Activated CD4-positive, alpha-beta T cell treated with anti-CD3 and anti-CD28 coated beads for 1 hour (primary cell): Measurements from ENCODE around the gene ZSCAN30.
"Not testable (repeated sequence)": the region's sequence is repeated elsewhere in the genome, so short reads cannot be mapped to it uniquely, and the experiment has no call there.

Experiments
- DNase-seq: peaks from one replicate; pipeline ENCODE4 v3.0.0-alpha.2; 2020

ZSCAN30 gene

GRCh38 chr18:35227254-35227653 lies 62.8 kb downstream of the ZSCAN30 start:
- DNase-seq, result no peak

GRCh38 chr18:35223797-35224196 lies 66.2 kb downstream of the ZSCAN30 start:
- DNase-seq, result no peak

GRCh38 chr18:35220424-35220823 lies 69.6 kb downstream of the ZSCAN30 start:
- DNase-seq, result no peak

- not testable (repeated sequence) for DNase-seq
Observed at GRCh38 chr18:35219331-35219730, 70.7 kb downstream of the ZSCAN30 start.

- DNase-seq, result not testable (repeated sequence)
Observed at GRCh38 chr18:35216611-35217010, 73.4 kb downstream of the ZSCAN30 start.

DNA sequence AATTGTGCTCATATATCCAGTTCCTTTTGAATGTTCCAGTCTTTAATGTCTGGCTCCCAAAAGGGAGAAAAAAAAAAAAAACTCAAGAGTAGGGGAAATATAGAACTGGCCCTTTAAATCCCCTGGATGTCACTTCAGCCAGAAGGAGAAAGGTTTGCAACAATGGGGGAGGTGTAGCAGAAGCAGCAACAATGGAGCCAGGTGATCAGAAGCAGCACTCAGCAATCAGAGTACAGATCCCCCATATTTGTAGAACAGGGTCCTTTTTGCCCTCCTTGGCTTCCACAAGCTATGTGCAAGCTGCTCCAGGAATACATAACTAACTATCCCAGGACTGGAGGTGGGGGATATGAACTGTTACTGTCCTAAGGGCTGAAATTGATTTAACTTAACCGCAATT lies 75.0 kb downstream of the ZSCAN30 start:
- DNase-seq, result no peak

- DNase-seq, result not testable (repeated sequence)
Observed at GRCh38 chr18:35205746-35206458, 84.1 kb downstream of the ZSCAN30 start.

DNA sequence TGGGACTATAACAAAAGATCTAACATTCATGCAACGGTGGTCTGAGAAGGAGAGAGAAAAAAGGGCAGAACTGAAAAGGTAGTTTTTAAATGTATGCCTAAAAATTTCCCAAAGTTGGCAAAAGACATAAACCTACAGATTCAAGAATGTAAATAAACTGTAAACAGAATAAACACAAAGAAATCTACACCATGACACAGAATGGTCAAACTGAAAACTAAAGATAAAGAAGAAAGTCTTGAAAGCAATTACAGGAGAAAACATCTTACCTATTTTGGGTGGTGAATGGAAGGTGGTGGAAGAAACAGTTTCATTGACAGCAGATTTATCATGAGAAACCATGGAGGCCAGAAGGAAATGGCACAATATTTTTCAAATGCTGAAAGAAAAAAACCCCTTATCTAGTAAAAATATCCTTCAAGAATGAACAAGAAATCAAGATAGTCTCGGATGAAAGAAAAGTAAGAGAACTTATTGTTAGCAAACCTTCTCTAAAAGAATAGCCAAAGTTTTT lies 84.8 kb downstream of the ZSCAN30 start:
- no peak for DNase-seq

GRCh38 chr18:35203067-35203466 lies 87.0 kb downstream of the ZSCAN30 start:
- no peak for DNase-seq

- no peak for DNase-seq
Observed at GRCh38 chr18:35201256-35201931, 88.6 kb downstream of the ZSCAN30 start.
